ENCODE results near the gene GBF1.

DNA sequence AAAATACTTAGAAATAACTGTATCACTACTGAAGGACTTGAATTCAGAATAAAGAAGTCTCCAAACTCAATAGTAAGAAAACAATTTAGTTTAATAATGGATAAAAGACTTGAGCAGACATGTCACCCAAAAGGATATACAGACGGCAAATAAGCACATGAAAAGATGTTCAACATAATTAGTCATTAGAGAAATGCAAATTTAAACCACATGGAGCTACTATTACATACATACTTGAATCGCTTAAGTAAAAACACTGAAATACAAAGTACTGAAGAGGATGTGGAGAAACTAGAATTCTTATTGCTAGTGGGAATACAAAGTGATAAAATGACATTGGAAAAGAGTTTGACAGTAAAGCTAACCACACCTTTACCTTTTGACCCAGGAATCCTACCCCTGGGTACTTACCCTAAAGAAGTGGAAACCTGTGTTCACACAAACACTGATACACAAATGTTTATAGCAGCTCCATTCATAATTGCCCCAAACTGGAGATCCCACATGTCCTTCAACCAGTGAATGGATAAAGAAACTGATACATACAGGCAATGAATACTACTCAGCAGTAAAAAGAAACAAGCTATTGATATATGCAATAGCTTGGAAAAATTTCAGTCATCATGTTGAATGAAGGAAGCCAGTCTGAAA is 95.8 kb downstream of the GBF1 start:
- TF ChIP-seq MTF1 (CRISPR knock-in tag; IDR thresholded peaks at IDR 0.05): no peak
- no peak for TF ChIP-seq NFE2L1 (CRISPR knock-in tag; IDR thresholded peaks at IDR 0.05; ENCODE audit: borderline replicate concordance)
- TF ChIP-seq TAF1 (CRISPR knock-in tag; IDR thresholded peaks at IDR 0.05): no peak
- no peak for TF ChIP-seq RNF2 (conservative IDR thresholded peaks at IDR 0.05; ENCODE audit: low read depth)
- no peak for TF ChIP-seq POLR2A (IDR thresholded peaks at IDR 0.05; ENCODE audit: insufficient read depth in 1 of 2, low read depth in 2 of 2, low read length in 2 of 2)
- TF ChIP-seq SETDB1 (CRISPR knock-in tag; IDR thresholded peaks at IDR 0.05; ENCODE audit: borderline replicate concordance): no peak
- TF ChIP-seq EED (CRISPR knock-in tag; IDR thresholded peaks at IDR 0.05): no peak
- no peak for TF ChIP-seq JUND (CRISPR knock-in tag; IDR thresholded peaks at IDR 0.05)
